ENCODE results near the gene BPTF. TPM values are rescaled to one million over a fixed set of nuclear protein-coding genes. Genes with fewer than 3 reads are reported as not detected.
"Not testable (repeated sequence)": the region's sequence is repeated elsewhere in the genome, so short reads cannot be mapped to it uniquely, and the experiment has no call there.

Gene BPTF
- total RNA-seq, 1 donor from 2014 or later, result 38.0 TPM

- TF ChIP-seq CTCF (conservative IDR thresholded peaks at IDR 0.05; ENCODE audit: low read depth, low read length), result no peak
- no peak for DNase-seq (ENCODE audit: low read depth)
- H3K4me3 ChIP-seq (ENCODE audit: low read depth, low read length), result no peak overlapping the region
Observed at GRCh38 chr17:67999291-67999911, 174.1 kb downstream of the BPTF start.

- TF ChIP-seq CTCF (conservative IDR thresholded peaks at IDR 0.05; ENCODE audit: low read depth, low read length), result no peak
- no peak overlapping the region for H3K4me3 ChIP-seq (ENCODE audit: low read depth, low read length)
- DNase-seq (ENCODE audit: low read depth), result no peak
Observed at GRCh38 chr17:68004201-68004600, 178.9 kb downstream of the BPTF start.

- no peak for DNase-seq (ENCODE audit: low read depth)
- H3K4me3 ChIP-seq (ENCODE audit: low read depth, low read length), result no peak overlapping the region
- TF ChIP-seq CTCF (conservative IDR thresholded peaks at IDR 0.05; ENCODE audit: low read depth, low read length), result no peak
Observed at GRCh38 chr17:68006797-68007196, 181.5 kb downstream of the BPTF start.

GRCh38 chr17:68011199-68011665 is 185.9 kb downstream of the BPTF start:
- TF ChIP-seq CTCF (conservative IDR thresholded peaks at IDR 0.05; ENCODE audit: low read depth, low read length), result peak; percentile 75
- DNase-seq (ENCODE audit: low read depth), result no peak
- no peak overlapping the region for H3K4me3 ChIP-seq (ENCODE audit: low read depth, low read length)

GRCh38 chr17:68013385-68013784 is 188.1 kb downstream of the BPTF start:
- TF ChIP-seq CTCF (conservative IDR thresholded peaks at IDR 0.05; ENCODE audit: low read depth, low read length), result no peak
- no peak for DNase-seq (ENCODE audit: low read depth)
- no peak overlapping the region for H3K4me3 ChIP-seq (ENCODE audit: low read depth, low read length)

DNA sequence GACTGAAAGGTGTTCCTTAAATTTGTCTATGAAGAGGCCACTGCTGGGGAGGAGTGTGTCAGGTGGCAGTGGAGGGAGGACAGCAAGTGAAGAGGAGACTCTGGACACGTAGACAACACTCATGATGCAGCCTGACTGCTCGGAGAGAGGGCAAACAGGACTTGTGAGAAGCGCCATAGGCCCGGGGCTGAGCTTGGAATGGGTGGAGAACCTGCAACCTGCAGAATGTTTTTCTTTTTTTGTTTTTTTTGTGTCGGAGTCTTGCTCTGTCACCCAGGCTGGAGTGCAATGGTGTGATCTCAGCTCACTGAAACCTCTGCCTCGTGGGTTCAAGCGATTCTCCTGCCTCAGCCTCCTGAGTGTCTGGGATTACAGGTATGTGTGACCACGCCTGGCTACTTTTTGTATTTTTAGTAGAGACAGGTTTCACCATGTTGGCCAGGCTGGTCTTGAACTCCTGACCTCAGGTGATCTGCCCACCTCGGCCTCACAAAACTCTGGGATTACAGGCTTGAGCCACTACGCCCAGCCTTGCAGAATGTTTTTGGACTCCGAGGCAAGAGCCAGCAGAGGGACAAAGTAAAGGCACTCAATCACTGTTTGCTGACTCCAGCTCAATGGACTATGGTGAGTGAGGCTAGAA is 189.9 kb downstream of the BPTF start:
- no peak for TF ChIP-seq CTCF (conservative IDR thresholded peaks at IDR 0.05; ENCODE audit: low read depth, low read length)
- DNase-seq (ENCODE audit: low read depth), result no peak
- H3K4me3 ChIP-seq (ENCODE audit: low read depth, low read length), result no peak overlapping the region

DNA sequence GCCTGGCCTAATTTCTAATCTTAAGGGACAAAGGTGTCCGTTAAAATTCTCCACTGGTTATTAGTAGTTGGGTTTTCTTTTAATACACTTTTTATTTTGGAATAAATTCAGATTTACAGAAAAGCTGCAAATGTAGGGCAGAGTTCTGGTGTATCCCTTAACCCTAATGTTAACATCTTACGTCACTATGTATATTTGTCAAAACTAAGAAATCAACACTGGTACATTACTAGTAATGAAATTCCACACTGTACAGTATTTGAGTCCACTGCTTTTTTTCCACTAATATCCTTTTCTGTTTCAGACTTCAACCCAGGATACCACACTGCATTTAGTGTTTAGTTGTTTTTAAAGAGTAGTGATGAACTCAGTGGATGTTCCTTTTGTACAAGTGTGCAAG is 191.5 kb downstream of the BPTF start:
- TF ChIP-seq CTCF (conservative IDR thresholded peaks at IDR 0.05; ENCODE audit: low read depth, low read length), result no peak
- DNase-seq (ENCODE audit: low read depth), result no peak
- no peak overlapping the region for H3K4me3 ChIP-seq (ENCODE audit: low read depth, low read length)

- not testable (repeated sequence) for H3K4me3 ChIP-seq (ENCODE audit: low read depth, low read length); DNase-seq (ENCODE audit: low read depth)
Observed at GRCh38 chr17:68018493-68018892, 193.2 kb downstream of the BPTF start.

All from epithelial cell of proximal tubule (primary cell).